IMR-90 (cell line): Measurements from ENCODE around the gene MAP3K9. TPM values are rescaled to one million over a fixed set of nuclear protein-coding genes. Genes with fewer than 3 reads are reported as not detected.

ENCODE experiments used
- ATAC-seq: fragments of 200-7000 bp; cut with Tn5 transposase; 2 replicates; pipeline ENCODE4 v1.9.1; 2020; ENCODE audit warnings: low read depth, mild to moderate bottlenecking, moderate library complexity
- BruUV-seq: library from RNA; stranded (reverse); fragments of 400-500 nt; replicated peaks from 2 replicates; lab custom pipeline; 2021; lab: Mats Ljungman, UMichigan
- CTCF ChIA-PET: fragments of 300-600 bp; formaldehyde crosslinking; extraction: SDS; loops from one replicate; lab custom pipeline; 2021; ENCODE audit warnings: antibody characterized with exemption; lab: Yijun Ruan, JAX
- POLR2A ChIA-PET: fragments of 300-600 bp; sonication (Branson Sonifier 250); formaldehyde crosslinking; loops from one replicate; lab custom pipeline; 2022; ENCODE audit warnings: antibody characterized with exemption; ENCODE audit not compliant: unreplicated experiment; lab: Charles Lee
- DNase-seq: peaks from one replicate; pipeline ENCODE4 v3.0.0; 2013
- H2AFZ ChIP-seq: replicated peaks from 2 replicates; pipeline ENCODE3; 2013; ENCODE audit warnings: low read length, mild to moderate bottlenecking; ENCODE audit not compliant: poor library complexity
- H2AK5ac ChIP-seq: 2 replicates; pipeline ENCODE4 v1.6.1; 2013; ENCODE audit warnings: low read depth, low read length, inconsistent platforms
- H2AK9ac ChIP-seq: replicated peaks from 2 replicates; pipeline ENCODE3; 2013; ENCODE audit warnings: mild to moderate bottlenecking, low read depth, low read length, moderate library complexity; ENCODE audit not compliant: poor library complexity
- H2BK120ac ChIP-seq: 2 replicates; pipeline ENCODE4 v1.6.1; 2013; ENCODE audit warnings: low read depth, low read length, inconsistent platforms
- H2BK15ac ChIP-seq: 3 replicates; pipeline ENCODE4 v1.6.1; 2013; ENCODE audit warnings: low read depth, low read length, inconsistent platforms
- H2BK20ac ChIP-seq: 2 replicates; pipeline ENCODE4 v1.6.1; 2013; ENCODE audit warnings: low read depth, mild to moderate bottlenecking, inconsistent platforms, low read length, moderate library complexity
- H2BK5ac ChIP-seq: 2 replicates; pipeline ENCODE4 v1.6.1; 2013; ENCODE audit warnings: mild to moderate bottlenecking, low read depth, low read length, inconsistent platforms; ENCODE audit not compliant: poor library complexity, severe bottlenecking
- H3K14ac ChIP-seq: replicated peaks from 2 replicates; pipeline ENCODE4 v1.6.1; 2013; ENCODE audit warnings: low read depth, low read length, inconsistent platforms
- H3K18ac ChIP-seq: 2 replicates; pipeline ENCODE4 v1.6.1; 2013; ENCODE audit warnings: low read depth, low read length, control low read depth
- H3K23ac ChIP-seq: 2 replicates; pipeline ENCODE4 v1.6.1; 2013; ENCODE audit warnings: low read depth, low read length, inconsistent platforms
- H3K27ac ChIP-seq: 2 replicates; pipeline ENCODE4 v1.5.1; 2013; ENCODE audit warnings: mild to moderate bottlenecking, control low read depth, low read length; ENCODE audit not compliant: insufficient read depth
- H3K27me3 ChIP-seq: 2 replicates; pipeline ENCODE4 v1.6.1; 2013; ENCODE audit warnings: low read length; ENCODE audit not compliant: control insufficient read depth, insufficient read depth
- H3K36me3 ChIP-seq: 2 replicates; pipeline ENCODE4 v1.6.1; 2013; ENCODE audit warnings: low read length, mixed read lengths; ENCODE audit not compliant: control insufficient read depth, insufficient read depth
- H3K4ac ChIP-seq: 2 replicates; pipeline ENCODE4 v1.6.1; 2013; ENCODE audit warnings: low read depth, low read length, inconsistent platforms
- H3K4me1 ChIP-seq: 2 replicates; pipeline ENCODE4 v1.6.1; 2013; ENCODE audit warnings: low read length, mixed read lengths; ENCODE audit not compliant: control insufficient read depth, insufficient read depth
- H3K4me2 ChIP-seq: 2 replicates; pipeline ENCODE4 v1.6.1; 2013; ENCODE audit warnings: low read depth, mild to moderate bottlenecking, control low read depth, low read length, moderate library complexity
- H3K4me3 ChIP-seq: 2 replicates; pipeline ENCODE4 v1.5.1; 2013; ENCODE audit warnings: low read depth, mild to moderate bottlenecking, control low read depth, low read length, moderate library complexity; ENCODE audit not compliant: insufficient read depth
- H3K56ac ChIP-seq: 2 replicates; pipeline ENCODE4 v1.6.1; 2013; ENCODE audit warnings: low read length, inconsistent platforms; ENCODE audit not compliant: insufficient read depth; ENCODE audit errors: extremely low read depth
- H3K79me1 ChIP-seq, 2 experiments: 2 replicates each; pipeline ENCODE4 v1.6.1; 2013; ENCODE audit warnings: low read length in 2 of 2, inconsistent platforms in 1 of 2, low read depth in 1 of 2
- H3K9ac ChIP-seq: 2 replicates; pipeline ENCODE4 v1.6.1; 2013; ENCODE audit warnings: low read depth, low read length, control low read depth
- H3K9me1 ChIP-seq: 2 replicates; pipeline ENCODE4 v1.6.1; 2013; ENCODE audit warnings: low read length, inconsistent platforms; ENCODE audit not compliant: insufficient read depth
- H3K9me3 ChIP-seq: 2 replicates; pipeline ENCODE4 v1.6.1; 2013; ENCODE audit warnings: low read length; ENCODE audit not compliant: control insufficient read depth, insufficient read depth
- H4K20me1 ChIP-seq: 2 replicates; pipeline ENCODE4 v1.6.1; 2013; ENCODE audit warnings: low read length, inconsistent platforms; ENCODE audit not compliant: insufficient read depth
- H4K5ac ChIP-seq: 2 replicates; pipeline ENCODE4 v1.6.1; 2013; ENCODE audit warnings: mild to moderate bottlenecking, low read depth, low read length, control low read depth
- H4K8ac ChIP-seq, 2 experiments: 2 replicates each; pipeline ENCODE4 v1.6.1; 2013; ENCODE audit warnings: low read depth in 2 of 2, low read length in 2 of 2, control low read depth in 1 of 2, inconsistent platforms in 1 of 2
- H4K91ac ChIP-seq: 2 replicates; pipeline ENCODE4 v1.6.1; 2013; ENCODE audit warnings: low read depth, low read length, inconsistent platforms; ENCODE audit not compliant: insufficient read depth
- BHLHE40 ChIP-seq: fragments of 150-350 bp; IDR thresholded peaks from 2 replicates; pipeline ENCODE4 v1.6.1; 2016; ENCODE audit warnings: mild to moderate bottlenecking, low read depth, low read length
- FOS ChIP-seq: fragments of 150-350 bp; IDR thresholded peaks from 2 replicates; pipeline ENCODE4 v1.6.1; 2016; ENCODE audit warnings: low read depth, low read length
- RFX5 ChIP-seq: IDR thresholded peaks from 2 replicates; pipeline ENCODE4 v1.8.0; 2012; ENCODE audit warnings: low read depth, mild to moderate bottlenecking, low read length, moderate library complexity
- SMC3 ChIP-seq: fragments of 150-350 bp; IDR thresholded peaks from 2 replicates; pipeline ENCODE4 v1.6.1; 2016; ENCODE audit warnings: low read depth, mild to moderate bottlenecking, antibody characterized with exemption, low read length, moderate library complexity
- USF2 ChIP-seq: fragments of 150-350 bp; IDR thresholded peaks from 2 replicates; pipeline ENCODE4 v1.6.1; 2017; ENCODE audit warnings: mild to moderate bottlenecking, antibody characterized with exemption, low read length, low read depth
- WGBS, 2 experiments: methylation state at CpG; one replicate each; pipeline versions ENCODE4 v1.1.5 to v1.1.7; 2013; ENCODE audit warnings: missing lambda C conversion rate in 2 of 2; ENCODE audit not compliant: insufficient read length in 1 of 2; ENCODE audit errors: extremely low coverage in 2 of 2; 5-methylcytosine and 5-hydroxymethylcytosine counted together
- dilution Hi-C: fragments of 300-500 bp; cut with HindIII; formaldehyde crosslinking; loops from one replicate; pipeline ENCODE4 v1.14.3; 2018; ENCODE audit warnings: low sequenced_read_pairs; ENCODE audit not compliant: unreplicated experiment
- in situ Hi-C: fragments of 300-500 bp; cut with MboI; formaldehyde crosslinking; loops from 3 replicates; pipeline ENCODE4 v1.14.3; 2019; ENCODE audit warnings: low sequenced_read_pairs, inconsistent platforms, mixed read lengths
- intact Hi-C: fragments of 100-400 bp; cut with micrococcal nuclease; formaldehyde crosslinking; loops from 2 replicates; pipeline ENCODE4 v1.10.0; 2022
- polyA plus RNA-seq, 3 experiments: library from polyadenylated mRNA; depleted of rRNA; stranded (reverse); fragments of >200 nt; gene quantifications; 2 replicates each; pipeline ENCODE4 v1.2.3, GENCODE V29; 2012; ENCODE audit warnings: low replicate concordance in 1 of 3
- total RNA-seq: library from RNA; depleted of rRNA; stranded (reverse); fragments of >200 nt; gene quantifications from 2 replicates; pipeline ENCODE4 v1.2.3, GENCODE V29; 2012

MAP3K9 gene
- total and polyA plus RNA-seq, 2 of the 4 experiments (the other 2 are of a cell fraction) = 0.17 to 0.18 TPM

- Histone ChIP-seq H4K5ac (no peak overlapping the region), H2BK20ac (no peak overlapping the region; the same call in 1 of the 2 replicates), H4K91ac (no peak overlapping the region), H3K4me2 (peak overlapping the region; percentile 9; the same call in 1 of the 2 replicates), H3K23ac (no peak overlapping the region), H3K9me1 (peaks cover 4% of the 10 kb centered on the region; the same call in 1 of the 2 replicates), H3K18ac (no peak overlapping the region), H3K9ac (no peak overlapping the region), H2AFZ (no peak overlapping the region), H3K4me1 (peaks cover 3% of the 10 kb centered on the region; the same call in 1 of the 2 replicates), H3K79me1 (no peaks in the 10 kb centered on the region), H3K14ac (no peak overlapping the region; the same call in 1 of the 2 replicates), H3K56ac (no peak overlapping the region), H3K4me3 (no peak overlapping the region), H2BK15ac (no peak overlapping the region), H3K4ac (no peak overlapping the region; the same call in 1 of the 2 replicates), H2BK5ac (peak overlapping the region; percentile 70), H2AK5ac (no peak overlapping the region), H3K27me3 (no peaks in the 10 kb centered on the region), H3K27ac (no peak overlapping the region), H2AK9ac (no peak overlapping the region), H3K9me3 (no peaks in the 10 kb centered on the region), H4K8ac (no peak overlapping the region), H3K36me3 (no peaks in the 10 kb centered on the region), H2BK120ac (peak overlapping the region; percentile 76), H4K20me1 (no peaks in the 10 kb centered on the region)
- ATAC-seq = peak; percentile 99
- TF ChIP-seq RFX5 (no peak), BHLHE40 (peak; percentile 64; the same call in 1 of the 2 replicates), USF2 (no peak), SMC3 (no peak), FOS (peak; percentile 83)
- ChIA-PET CTCF (interaction anchor here (0.5 kb wide), 1 partner anchor 122 kb away, joined by 3 read pairs; no protein-coding TSS in a partner anchor), POLR2A (no interaction called here)
- intact Hi-C loops = no loop called here
- no TSS peak for BruUV-seq
- dilution Hi-C loops = no loop called here
- whole genome bisulfite sequencing, 2 experiments = no CpG with 5 or more reads among the region's 2 CpGs
- DNase-seq = peak; percentile 96
- in situ Hi-C loops = no loop called here
Observed at GRCh38 chr14:70856851-70857495, 47.7 kb upstream of the MAP3K9 start.
